HG02642 (cell line): ENCODE results near the gene KIAA1755.

Experiments used
- ATAC-seq: cut with Tn5 transposase; IDR thresholded peaks from one replicate; pipeline ENCODE4 v1.9.1; 2021; ENCODE audit warnings: mild to moderate bottlenecking; ENCODE audit not compliant: unreplicated experiment, poor library complexity

Gene KIAA1755, protein sequence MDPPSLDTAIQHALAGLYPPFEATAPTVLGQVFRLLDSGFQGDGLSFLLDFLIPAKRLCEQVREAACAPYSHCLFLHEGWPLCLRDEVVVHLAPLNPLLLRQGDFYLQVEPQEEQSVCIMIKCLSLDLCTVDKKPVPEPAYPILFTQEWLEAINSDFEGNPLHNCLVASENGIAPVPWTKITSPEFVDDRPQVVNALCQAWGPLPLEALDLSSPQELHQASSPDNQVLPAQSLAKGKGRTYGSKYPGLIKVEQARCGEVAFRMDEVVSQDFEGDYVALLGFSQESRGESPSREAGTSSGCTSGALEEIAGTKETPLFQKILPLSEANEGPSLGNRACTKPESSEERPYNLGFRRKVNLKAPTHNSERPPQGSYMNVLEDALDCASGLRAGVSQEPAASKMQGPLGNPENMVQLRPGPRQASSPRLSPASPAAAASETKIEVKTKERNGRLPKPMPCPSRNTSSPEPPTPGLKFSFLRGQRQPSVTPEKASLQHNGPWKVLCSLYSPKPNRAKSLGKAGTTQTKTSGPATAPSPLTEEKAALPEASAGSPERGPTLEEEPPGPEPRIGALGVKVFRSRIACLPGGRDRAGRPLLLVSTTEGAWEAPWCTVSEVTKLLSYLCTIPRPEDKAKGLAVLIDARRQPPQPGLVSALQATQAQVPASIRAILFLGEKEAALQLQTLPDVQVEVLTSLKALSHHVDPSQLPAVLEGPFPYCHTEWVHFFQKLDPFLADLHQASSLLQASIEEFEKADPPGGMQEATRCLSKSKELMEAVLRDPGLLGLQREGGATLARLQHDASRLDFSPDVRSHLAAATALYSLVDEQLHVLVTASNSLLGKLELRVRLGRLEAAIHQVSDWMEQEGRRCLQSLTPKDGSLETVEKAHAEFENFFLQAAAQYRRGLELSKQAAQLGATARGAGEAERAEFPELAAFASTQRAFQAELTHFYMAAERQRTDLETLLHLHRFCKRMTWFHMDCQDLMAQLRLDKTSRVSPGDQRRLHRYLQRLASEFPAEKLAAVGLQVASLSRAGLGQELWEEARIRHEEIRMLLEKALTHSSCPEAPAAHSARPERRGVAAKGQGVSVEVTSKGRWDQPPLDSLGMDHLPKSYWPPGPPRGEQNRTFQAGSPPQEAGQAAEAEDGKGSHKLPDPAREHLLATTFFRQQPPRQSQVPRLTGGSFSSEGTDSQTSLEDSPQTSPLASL

DNA sequence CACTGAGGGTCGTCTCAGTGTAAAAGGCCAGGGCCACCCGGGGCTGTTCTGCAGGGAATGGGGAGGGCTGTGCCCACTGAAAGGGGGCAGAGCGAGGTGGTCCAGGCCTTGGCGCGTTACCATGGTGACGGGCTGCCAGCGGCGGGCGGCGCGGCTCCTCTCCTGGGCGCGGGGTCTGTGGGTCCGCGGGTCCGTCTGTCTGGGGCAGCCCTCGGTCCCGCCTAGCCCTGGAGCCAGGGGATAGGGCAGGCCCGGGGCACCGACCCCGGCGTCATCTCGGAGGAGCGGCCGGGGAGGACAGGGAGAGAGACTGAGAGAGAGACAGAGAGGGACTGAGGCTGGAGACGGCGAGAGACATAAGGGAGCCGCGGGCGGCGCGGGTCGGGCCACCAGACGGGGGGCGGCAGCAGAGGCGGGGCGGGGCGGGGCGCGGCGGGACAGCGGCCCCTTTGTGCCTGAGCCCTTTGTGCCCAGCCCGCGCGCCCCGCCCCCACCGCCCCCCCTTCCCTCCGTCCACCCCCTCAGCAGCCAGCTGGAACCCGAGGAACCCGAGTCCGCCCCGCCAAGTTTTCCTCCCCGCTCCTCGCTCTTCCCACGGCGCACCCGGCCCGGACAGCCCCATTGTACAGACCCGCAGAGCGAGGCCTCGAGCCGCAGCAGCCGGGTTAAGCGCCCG, at the start of gene KIAA1755:
TSS of gene KIAA1755 (minus strand) at position 358 of the 676 bp plus-strand sequence. CDS start at position 123, 235 bp downstream.
- no peak for ATAC-seq

DNA sequence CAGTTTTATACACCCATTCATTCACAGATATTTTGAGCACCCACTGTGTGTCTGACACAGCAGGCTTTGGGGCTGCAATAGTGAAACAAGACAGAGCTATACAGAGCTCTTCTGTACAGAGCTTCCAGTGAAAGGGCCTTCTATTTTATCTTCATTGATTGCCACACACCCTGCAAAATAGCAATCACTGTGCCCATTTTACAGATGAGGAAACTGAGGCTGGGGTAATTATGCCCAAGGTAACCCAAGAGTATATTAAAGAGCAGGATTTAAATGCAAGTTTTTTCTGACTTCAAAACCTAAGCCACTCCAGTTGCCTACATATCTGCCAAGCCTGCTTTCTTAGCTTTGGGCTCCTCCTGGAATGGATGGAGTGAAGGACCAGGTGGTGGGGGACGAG, 47.9 kb upstream of the KIAA1755 start:
- no peak for ATAC-seq

DNA sequence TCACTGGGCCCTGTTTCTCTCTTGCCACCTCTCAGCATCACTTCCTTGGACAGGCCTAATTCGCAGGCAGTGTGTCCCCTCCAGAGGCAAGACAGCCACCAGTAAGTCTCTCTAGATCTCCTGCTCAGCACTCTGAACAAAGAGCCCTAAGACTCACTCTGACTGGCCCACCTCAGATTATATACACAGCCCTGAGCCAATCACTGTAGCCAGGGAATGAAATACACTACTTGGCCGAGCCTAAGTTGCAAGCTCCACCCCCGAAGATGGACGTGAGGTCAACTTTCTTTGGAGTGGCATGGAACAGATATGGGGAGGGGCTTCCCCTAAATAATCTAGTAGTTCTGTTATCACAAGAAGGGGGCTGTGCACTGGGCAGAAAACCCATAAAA, 47.5 kb upstream of the KIAA1755 start:
- ATAC-seq: no peak

DNA sequence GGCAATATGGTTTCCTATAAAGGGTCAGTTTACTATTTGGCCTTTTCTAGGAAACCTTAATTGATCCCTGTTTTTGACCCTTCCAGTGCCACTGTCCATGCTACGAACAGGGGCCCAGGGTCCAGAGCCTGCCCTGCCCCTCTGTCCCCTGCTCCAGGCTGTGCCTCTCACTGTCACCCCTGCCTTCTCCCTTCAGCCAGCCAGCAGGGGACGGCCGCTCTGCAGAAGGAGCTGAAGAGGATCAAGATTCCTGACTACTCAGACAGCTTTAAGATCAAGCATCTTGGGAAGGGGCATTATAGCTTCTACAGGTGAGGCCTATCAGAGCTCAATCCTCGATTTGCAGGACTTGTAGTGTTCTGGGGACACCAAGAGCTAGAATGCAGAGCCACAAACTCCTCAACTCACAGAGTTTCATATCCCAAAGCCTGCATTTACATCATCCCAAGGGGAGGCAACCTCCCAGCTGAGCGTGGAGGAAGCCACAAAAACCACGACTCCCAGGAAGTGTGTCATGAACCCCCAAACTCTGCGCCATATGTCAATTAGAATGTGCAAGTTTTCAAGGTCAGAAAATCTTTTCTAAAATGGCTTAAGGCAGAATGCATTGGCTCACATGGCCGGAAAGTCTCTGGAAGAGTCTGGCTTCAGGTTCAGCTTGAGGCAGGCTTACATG, 47.0 kb upstream of the KIAA1755 start:
- ATAC-seq: no peak

DNA sequence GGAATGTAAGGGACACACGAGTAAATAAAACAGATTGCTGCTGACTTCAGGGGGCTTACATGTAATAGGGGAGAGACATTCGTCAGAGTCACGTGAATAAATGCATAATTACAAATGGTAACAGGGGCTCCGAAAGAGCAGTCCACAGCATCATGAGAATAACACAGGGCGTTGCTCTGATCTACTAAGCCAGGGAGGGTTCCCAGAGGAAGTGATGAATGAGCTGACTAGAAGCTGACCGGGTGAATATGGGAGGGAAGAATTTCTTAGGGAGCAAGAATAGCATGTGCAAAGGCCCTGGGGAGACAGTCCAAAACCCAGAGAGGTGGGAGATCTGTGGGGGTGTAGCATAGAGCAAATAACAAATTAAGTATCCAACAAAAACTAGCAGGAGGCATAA, 45.8 kb upstream of the KIAA1755 start:
- no peak for ATAC-seq

DNA sequence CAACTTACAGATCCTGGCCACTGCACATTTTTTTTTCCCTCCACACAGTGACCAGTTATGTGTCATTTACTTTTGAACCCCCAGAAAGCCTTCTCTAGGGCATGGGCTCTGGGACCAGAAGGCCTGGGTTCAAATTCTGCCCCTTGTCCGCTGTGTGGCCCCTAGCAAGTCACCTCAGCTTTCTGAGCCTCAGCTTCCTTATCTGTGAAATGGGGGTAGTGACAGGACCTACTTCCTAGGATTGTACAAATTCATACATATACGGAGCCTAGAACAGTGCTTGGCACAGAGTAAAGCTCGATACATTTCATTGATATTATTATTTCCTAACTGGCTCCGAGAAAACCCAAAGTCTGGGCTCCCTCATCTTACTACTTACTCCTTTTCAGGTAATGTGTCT, 45.0 kb upstream of the KIAA1755 start:
- no peak for ATAC-seq

DNA sequence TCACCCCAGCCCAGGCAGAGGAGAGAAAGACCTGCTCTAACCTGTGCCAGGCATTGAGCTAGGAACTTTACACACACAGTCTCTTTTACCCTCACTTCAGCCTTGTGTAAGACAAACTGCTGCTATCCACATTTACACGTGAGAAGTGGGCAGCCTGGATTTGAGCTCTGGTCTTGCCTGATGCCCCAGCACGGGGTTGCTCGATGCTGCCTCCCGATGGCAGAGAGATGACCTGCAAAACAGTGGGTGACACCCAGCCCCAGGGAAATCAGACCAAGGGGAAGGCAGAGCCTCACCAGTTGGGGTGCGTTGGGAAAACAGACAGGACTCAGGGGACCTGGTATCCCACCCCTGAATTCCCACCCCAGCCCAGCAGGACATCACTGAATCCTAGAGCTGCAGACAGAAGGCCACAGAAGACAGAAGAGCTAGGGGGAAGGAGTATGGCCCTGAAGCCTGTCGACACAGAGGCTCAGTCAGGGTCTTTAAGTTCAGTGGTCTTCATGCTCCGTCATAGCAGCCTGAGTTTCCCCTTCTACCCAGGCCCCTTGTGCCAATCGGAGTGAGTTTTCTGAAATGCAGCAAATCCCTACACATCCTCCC, 44.4 kb upstream of the KIAA1755 start:
- ATAC-seq: no peak

DNA sequence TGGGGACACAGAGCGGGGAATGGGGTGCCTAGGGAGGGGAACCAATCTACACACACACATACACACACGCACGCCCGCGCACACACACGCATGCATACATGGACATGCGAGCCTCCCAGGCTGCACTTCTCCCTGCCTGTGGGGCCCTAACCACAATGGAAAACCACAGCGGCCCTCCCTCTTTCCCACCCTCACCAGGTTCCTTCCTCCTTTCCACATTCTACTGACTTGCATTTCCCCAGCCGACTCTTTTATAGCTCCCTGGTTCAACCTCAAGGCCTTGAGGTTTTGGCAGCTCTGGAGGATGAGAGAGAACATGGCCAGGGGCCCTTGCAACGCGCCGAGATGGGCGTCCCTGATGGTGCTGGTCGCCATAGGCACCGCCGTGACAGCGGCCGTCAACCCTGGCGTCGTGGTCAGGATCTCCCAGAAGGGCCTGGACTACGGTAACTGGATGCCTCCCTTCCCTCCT, 43.4 kb upstream of the KIAA1755 start, which contains the start of gene BPI:
TSS of gene BPI (plus strand) at position 249 of the 472 bp plus-strand sequence. CDS start at position 317, 68 bp downstream.
- no peak for ATAC-seq

DNA sequence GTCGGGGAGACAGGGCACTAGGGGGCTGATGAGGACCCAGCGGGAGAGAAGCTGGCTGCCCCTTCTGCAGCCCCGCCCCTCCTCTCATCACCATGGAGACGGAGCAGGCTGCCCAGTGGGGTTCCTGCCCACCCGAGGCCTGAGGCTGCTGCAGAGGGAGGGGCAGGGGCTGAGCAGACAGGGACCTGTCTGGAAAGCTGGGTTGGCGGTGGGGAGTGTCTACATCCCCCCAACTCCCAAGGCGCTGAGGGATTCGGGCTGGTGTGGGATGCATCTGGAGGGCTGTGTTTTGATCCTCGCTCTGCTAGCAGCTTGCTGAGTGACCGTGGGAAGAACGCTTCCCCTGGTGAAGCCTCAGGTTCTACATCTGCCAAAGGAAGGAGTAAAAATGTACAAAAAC, 42.3 kb upstream of the KIAA1755 start:
- no peak for ATAC-seq

DNA sequence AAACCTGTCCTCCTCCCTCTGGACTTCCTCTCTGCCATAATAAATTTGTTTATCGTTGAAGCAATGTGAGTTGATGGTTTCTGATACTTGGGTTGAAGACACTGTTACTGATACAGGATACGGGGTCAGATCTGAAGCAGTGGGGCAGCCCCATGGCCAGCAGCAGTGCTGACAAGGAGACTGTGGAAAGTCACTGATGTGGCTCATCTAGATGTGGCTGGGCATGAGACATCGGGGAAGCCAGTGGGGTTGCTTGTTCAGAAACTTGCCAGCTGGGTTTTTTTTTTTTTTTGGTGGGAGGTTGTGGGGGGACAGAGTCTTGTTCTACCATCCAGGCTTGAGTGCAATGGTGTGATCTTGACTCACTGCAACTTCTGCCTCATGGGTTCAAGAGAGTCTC, 40.8 kb upstream of the KIAA1755 start:
- no peak for ATAC-seq

DNA sequence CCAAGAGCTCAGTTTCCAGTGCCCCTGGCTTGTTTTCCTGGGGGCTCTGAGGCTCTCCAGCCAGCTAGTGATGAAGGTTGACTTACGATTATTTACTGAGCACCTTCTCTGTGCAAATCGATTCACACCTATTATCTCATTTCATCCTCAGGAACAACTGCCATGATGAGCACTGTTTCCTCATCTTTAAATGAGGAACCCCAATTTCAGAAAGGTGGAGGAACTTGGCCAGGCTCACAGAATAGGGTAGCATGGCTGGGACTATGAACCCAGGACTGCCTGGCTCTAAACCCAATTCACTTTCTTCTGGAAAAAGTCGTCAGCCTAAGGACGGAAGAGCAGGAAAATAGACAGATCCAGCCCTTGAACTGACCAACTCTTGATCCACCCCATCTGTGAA, 39.9 kb upstream of the KIAA1755 start:
- ATAC-seq: no peak

DNA sequence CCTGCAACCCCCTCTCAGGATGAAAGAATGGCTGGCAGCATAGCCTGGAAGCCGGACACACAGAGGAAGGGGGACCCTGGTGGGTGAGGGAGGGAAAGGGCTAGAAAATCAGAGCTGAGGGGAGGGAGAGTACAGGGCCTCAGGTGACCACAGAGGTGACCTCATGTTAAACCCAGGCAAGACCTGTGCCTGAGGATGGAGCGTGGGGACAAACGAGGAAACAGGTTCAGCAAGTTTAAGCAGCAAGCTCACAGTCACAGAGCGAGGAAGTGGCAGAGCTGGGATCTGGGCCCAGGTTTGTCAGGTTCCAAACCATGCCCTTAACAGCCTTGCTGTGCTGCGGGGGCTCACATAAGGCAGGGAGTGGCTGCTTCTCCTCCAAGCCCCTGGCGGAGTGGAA, 39.4 kb upstream of the KIAA1755 start:
- ATAC-seq: no peak

DNA sequence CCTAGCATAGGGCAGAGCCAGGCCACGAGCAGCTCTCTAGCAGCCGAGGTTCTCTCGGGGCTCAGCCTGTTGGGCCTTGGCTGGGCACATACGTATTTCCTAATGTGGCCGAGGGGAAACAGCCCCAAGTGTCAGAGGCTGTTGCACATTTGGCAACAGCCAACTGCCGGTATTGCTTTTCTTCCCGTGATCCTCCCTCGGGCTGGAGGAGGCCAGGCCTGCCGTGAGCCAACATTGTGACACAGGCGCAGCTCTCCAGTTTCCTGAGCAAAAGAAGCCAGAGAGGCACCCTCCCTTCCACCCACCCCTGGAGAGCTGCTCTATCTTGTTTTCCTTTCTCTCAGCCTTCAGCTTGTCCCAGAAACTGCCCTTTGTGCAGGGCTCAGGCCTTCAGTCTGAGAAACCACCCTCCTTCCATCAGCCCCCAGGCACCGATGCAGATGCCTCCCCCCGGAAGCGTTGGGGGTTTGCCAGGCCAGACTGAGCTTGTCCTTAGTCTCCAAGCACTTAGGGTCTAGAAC, 38.3 kb upstream of the KIAA1755 start:
- no peak for ATAC-seq

DNA sequence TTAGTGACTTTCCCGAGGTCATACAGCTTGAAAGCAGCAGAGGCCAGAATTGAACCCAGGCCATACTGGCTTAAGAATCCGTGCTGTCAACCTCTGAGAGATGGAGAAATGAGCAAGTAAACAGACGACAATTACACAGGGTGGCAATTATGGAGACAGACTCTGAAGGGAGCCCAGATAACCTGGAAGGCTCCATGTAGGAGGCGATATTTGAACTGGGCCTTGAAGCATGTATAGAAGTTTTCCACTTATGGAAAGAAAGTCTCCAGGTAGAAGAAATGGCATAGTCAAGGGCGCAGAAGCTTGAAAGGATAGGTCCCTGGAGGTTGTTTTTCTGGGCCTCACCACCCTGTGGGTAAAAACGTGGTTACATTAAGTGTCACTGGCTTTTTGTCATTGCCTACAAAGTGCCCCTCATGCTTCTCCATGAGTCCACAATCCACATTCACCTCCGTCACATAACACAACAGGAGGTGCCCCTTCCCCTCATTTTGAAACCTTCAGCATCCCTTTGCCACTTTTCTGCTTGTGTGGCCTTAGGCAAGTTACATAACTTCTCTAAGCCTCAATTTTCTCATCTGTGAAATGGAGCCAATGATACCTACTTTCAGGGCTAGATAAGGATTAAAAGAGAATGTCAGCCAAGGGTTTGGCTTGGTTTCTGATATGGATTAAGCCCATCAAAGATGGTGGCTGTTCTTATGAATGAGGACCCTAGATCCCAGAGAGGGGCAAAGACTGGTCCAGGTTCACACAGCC, 37.6 kb upstream of the KIAA1755 start:
- ATAC-seq: no peak

DNA sequence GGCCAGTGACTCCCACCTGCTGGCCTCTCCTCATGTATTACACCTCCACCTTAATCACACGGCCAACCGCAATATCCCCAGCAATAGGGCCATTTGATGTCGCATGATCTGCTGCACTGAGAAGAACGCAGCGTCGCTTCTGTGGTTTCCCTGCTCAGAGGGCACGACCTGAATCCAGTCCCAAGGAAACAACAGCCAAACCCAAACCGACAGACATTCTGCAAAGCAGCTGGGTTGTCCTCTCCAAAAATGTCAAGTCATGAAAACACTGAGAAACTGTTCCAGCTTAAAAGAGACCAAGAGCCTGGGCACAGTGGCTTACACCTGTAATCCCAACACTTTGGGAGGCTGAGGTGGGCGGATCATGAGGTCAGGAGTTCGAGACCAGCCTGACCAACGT, 35.9 kb upstream of the KIAA1755 start:
- ATAC-seq: no peak

DNA sequence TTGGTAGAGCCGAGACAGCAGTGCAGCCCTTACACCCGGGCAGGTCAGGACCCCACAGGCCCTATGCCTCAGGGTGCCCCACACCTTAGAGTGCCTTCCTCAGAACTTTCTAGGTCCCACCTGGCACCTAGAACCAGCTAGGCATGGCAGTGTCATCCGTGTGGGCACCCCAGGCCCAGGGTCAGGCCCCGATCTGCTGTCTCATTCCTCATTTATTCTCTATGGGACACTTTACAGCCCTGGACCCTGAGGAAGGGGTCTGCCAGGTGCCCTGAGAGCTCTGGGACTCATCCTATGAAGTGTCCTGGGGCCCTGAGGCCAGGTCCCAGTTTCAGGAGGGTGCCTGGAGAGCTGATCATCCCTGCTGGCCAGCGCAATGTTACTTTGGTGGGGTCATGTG, 35.3 kb upstream of the KIAA1755 start:
- ATAC-seq: no peak

DNA sequence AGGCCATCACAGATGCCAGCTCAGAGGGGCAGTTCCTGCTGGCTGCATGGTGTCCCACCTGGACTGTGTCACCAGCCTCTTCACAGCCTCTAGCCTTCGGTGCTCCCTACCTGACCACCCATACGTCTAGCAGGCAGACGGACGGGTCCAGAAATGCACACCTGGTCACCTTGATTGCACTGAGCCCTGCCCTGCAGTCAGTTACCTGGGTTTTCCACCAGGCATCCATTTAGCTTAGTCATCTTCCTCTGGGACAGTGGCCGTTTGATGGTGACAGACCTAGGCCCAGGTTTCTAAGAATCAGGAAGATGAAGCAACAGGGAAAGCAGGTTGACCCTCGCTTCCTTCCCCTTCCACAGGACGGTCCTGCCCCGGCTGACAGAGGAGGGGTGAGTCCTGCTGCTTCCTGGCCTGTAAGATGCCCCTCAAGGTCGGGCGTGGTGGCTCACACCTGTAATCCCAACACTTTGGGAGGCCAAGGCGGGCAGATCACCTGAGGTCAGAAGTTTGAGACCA, 33.6 kb upstream of the KIAA1755 start:
- no peak for ATAC-seq

DNA sequence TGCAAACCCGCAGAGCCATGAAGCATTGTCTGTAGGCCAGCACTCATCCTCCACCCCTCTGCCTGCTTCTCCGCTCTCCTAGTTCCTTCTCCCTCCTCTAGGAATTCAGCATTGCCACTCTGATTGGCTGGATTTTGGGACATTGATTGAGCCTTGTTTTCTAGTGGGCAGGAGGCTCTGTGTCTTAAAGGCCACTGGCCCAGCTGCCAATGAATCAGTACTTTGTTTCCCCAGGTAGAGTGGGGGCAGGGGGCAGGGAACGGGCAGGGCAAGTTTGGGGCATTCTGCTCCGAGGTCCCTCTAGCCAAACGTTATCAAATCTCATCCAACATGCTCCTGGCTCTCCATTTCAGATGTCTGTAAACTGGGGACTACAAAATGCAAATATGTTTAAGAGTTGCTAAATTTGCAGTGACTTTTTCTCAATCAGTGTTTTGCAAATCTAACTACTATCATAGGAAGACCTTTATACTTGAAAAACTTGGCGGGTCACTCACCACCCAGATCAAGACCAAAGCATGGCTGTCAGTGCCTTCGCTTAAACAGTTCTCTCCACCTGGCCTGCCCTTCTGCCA, 33.0 kb upstream of the KIAA1755 start:
- no peak for ATAC-seq
